COR-L47 (cell line): ENCODE measurements around the gene GRM5.
"Not testable (repeated sequence)": the region's sequence is repeated elsewhere in the genome, so short reads cannot be mapped to it uniquely, and the experiment has no call there.

Experiments used
- DNase-seq: peaks from one replicate; lab custom pipeline; 2025; lab: John Stamatoyannopoulos, UW

The GRM5 gene

DNA sequence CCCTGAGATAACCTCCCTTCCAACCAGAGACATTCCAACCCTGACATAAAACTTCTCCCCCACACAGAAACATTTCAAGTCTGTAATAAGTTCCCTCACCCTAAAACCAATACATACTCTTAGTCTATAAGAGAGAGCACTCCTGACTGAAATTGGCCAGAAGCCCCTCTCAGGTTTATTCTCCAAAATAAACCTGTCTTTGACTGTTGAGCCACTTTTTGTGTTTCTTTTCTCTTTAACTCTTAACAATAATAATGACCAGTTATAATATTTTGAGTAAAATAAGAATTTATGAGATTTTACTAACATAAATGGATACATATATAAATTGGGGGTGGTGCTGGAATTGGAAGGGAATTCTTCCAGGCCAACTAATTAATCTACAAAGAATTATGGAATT is 93.6 kb downstream of the GRM5 start:
- no peak for DNase-seq

- DNase-seq, result not testable (repeated sequence)
These were observed 104.2 kb downstream of the GRM5 start for GRCh38 chr11:88961621-88962020.

GRCh38 chr11:88959857-88960256 is 105.9 kb downstream of the GRM5 start:
- not testable (repeated sequence) for DNase-seq

DNA sequence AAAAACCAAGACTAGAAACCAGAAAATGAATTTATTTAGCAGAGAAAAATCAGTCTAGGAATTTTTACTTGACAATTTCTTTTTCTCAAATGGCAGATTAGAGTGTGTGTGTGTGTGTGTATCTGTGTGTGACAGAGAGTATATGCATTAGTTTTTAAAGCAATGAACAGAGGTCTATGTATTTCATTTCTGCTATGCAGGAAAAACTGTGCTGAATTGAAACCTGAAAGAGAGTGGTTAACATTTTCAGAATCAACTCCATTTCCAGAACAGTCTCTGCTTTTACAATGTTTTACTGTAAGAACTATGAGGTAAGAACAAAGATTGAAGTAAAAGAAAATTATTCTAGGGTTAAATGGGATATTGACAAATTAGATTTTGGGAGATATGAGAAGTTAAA is 114.8 kb downstream of the GRM5 start:
- DNase-seq, result no peak

- DNase-seq, result not testable (repeated sequence)
These were observed 116.9 kb downstream of the GRM5 start for GRCh38 chr11:88948908-88949307.

DNA sequence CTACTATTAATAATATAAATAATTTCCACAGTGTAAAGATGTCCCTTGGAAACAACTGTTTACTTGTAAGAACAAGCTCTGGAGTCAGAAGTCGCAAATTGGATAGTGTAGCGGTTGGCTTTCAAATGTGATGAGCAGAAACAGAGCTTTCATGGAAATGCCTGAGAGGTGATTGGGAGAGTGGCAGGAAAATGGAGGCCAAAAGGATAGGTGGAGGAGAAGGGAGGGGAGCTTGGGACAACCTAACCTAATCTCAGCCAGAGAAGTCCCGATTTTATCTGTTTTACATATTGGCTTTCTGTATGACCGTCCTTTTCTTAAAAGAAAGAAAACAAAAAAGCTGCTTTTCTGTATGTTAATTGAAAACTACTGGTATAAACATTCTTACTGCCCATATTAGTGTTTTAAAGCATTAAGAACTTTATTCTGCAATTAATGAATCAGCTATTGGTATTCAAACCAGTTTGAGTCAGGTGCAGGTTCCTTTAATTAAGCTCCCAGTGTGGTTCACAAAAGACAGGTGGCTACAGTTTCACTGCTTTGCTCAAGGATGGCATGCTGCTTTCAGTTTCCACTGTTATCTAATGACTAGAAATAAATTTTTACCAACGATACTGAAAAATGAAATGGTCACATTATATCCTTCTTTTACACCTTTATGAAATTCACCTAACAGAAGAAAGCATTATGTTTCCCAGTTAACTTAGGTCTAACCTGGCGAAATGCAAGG is 117.8 kb downstream of the GRM5 start:
- DNase-seq, result not testable (repeated sequence)

DNA sequence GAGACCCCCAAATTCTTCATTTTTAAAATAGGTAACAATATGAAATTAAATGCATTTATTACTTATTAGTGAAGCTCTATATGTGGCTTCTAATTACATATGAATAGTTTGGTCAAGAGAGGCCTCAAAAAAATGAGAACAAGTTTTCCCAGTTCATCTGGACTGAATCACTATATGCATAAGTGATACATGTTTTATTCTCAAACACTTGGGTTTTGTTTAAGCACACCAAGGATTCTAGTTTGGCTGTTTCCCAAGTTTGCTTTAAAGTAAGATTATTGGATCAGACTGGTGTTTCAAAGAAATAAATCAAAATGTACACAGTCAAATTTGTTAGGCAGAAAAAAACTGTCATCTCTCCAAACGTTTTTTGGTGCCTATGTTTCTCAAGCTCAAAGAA is 136.1 kb downstream of the GRM5 start:
- not testable (repeated sequence) for DNase-seq

DNA sequence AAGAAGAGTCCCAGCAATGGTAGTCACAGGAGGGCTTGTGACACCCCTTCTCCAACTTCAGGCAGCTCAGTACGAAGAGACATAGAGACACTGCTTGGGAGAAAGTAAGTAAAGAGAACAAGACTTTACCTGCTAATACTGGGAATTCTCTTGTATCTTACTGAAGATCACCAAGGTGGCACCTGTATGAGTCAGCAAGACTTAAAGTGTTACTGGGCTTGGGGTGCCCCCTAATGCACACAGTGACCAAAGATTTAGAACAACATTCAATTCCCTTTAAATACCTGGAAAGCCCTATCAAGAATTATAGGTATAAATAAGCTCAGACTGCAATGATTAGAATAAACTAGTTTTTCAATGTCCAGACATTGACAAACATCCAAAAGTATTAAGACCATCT is 148.7 kb downstream of the GRM5 start:
- not testable (repeated sequence) for DNase-seq

DNA sequence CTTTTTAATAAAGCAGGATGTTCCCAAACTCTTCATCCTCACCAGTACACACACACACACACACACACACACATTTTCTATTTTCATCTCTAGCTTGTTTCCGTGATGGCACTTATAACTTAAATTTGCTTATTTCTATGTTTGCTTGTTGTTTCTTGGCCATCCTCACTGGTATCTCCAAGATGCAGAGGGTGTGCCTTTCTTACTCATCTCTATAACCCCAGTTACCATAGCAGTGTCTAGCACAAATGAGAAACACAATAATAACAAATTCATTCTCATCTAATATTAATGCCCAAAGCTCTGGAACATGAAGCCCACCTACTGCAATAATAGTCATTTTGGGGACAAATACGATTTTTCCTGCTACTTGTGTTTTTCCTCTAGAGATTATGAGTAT is 156.3 kb downstream of the GRM5 start:
- DNase-seq, result no peak

DNA sequence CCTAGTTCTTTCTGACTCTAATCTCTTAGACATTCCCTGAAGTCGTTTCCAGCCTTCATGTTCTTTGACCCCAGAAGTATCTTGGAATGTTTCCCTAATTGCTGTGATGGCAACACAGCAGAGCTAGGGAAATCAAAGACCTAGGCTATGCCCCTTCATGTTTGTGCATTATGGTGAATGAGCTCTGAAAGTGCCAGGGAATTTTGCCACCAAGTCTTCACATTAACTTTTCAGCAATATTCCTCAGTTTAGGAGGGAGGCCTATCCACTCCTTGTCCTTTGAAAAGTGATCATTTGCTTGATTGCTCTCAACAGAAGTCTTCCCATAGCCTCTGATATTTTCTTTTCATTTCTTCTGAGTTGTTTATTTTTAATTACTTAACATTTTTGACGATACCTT is 164.3 kb downstream of the GRM5 start:
- not testable (repeated sequence) for DNase-seq

DNA sequence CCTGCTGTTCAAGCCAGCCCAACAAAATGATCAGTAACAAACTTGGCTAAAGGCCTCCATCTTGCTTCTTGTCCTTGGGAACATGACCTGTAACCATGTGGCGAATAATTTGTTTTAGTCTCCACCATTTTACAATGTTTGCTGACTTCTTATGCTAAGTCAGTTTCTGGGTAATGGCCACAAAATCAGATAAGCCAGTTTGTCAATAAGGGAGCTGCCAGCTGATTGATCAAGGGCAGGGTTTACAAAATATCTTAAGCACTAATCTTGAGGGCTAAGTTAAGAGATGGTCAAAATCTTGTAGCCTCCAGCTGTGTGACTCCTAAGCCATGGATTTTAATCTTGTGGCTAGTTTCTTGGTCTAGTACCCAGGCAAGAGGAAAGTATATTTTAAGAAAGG is 176.9 kb downstream of the GRM5 start:
- not testable (repeated sequence) for DNase-seq

DNA sequence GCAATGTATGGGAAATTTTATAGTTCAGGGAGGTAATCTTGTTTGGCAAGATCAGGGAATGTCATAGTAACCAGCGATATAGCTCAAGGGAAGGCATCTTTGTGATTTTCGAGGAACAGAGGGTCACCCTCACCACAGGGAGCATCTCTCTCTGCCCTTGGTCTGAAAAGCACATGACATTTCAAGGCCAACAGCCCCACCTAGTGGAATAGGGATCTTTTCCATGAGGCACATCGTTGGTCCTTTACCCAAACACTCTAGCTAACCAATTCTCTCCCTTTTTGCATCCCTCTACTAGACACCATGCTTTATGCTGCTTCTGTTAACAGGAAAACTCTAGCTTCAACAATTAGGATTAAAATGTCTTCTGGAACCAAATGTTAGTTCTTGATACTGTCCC is 179.0 kb downstream of the GRM5 start:
- DNase-seq, result peak; percentile 46

GRCh38 chr11:88882800-88883199 is 183.0 kb downstream of the GRM5 start:
- not testable (repeated sequence) for DNase-seq

DNA sequence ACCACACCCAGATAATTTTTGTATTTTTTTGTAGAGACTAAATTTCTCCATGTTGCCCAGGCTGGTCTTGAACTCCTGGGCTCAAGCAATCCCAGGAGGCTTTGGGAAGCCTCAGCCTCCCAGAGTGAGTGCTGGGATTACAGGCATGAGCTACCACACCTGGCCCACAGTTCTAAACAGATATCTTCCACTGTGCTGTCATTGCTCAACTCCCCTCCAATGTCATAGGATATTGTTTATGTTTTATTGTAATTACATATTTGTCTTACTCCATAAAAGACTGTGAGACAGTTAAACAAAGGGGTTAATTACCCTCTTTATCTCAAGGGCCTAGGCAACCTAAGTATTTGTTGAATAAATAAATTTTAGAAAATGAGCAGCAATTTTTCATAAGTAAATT is 204.2 kb downstream of the GRM5 start:
- peak; percentile 88 for DNase-seq

- DNase-seq, result not testable (repeated sequence)
These were observed 205.4 kb downstream of the GRM5 start for GRCh38 chr11:88860431-88860830.

GRCh38 chr11:88853963-88854362 is 211.8 kb downstream of the GRM5 start:
- DNase-seq, result not testable (repeated sequence)

DNA sequence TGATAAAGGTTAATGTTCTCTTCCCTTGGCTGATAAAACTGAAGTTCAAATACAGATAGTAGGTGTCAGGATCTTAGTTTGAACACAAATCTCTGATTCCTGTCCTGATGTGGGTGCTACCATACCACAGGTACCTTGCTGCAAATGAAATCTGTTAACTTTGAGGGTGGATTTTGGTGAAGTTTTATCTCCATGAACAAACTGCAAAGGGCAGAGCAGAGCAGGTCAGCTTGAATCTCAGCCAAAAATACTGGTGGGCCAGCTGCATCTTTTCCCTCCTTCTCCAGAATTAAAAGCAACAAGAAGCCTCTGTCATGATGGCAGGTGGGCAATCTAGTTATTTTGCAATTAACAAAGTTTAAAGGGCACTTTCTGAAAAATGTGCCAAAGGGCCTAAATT is 214.2 kb downstream of the GRM5 start:
- DNase-seq, result not testable (repeated sequence)

- DNase-seq, result not testable (repeated sequence)
These were observed 216.0 kb downstream of the GRM5 start for GRCh38 chr11:88849773-88850172.

GRCh38 chr11:88849368-88849767 is 216.4 kb downstream of the GRM5 start:
- DNase-seq, result no peak

- DNase-seq, result not testable (repeated sequence)
These were observed 219.5 kb downstream of the GRM5 start for GRCh38 chr11:88846266-88846665.

GRCh38 chr11:88844941-88845340 is 220.8 kb downstream of the GRM5 start:
- not testable (repeated sequence) for DNase-seq

DNA sequence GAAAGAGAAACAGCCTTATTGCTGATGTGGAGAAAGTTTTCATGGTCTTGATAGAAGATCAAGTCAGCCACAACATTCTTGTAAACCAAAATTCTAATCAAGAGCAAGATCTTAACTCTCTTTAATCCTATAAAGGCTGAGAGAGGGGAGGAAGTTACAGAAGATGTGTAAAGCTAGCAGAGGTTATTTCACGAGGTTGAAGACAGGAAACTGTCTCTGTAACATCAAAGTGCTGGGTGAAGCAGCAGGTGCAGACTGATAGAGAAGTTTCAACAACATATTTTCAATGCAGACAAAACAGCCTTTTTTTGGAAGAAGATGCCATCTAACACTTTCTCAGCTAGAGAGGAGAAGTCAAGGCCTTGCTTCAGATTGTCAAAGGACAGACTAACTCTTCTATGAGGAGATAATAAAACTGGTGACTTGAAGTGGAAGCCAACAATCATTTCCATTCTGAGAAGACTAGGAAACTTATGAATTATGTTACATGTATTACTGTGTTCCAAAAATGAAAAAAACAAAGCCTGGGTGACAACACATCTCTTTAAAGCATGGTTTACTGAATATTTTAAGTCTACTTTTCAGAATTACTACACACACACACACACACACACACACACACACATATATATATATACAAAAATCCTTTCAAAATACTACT is 221.9 kb downstream of the GRM5 start:
- not testable (repeated sequence) for DNase-seq

GRCh38 chr11:88838139-88838538 is 227.6 kb downstream of the GRM5 start:
- not testable (repeated sequence) for DNase-seq

GRCh38 chr11:88835709-88836108 is 230.1 kb downstream of the GRM5 start:
- DNase-seq, result not testable (repeated sequence)
